GM23338 (cell line): ENCODE results near the gene TBX19. TPM values are rescaled to one million over a fixed set of nuclear protein-coding genes. Genes with fewer than 3 reads are reported as not detected.

Experiments used
- REST ChIP-seq: IDR thresholded peaks from one replicate; pipeline ENCODE4 v1.6.1; 2018; ENCODE audit warnings: antibody characterized with exemption; ENCODE audit not compliant: unreplicated experiment
- polyA plus RNA-seq: library from polyadenylated mRNA; unstranded; fragments of >200 nt; fragmentation: Nextera tagmentation; extraction: Ambion mirVana; gene quantifications from 2 replicates; pipeline ENCODE4 v1.2.1, GENCODE V29; 2016
- small RNA-seq: library from RNA; depleted of rRNA; stranded (forward); fragments of <200 nt; gene quantifications from one replicate; pipeline ENCODE3, GENCODE V24; 2014; ENCODE audit warnings: low replicate concordance
- total RNA-seq: library from RNA; depleted of rRNA; stranded (reverse); fragments of >200 nt; shearing (Covaris generic); gene quantifications from 2 replicates; pipeline ENCODE4 v1.2.3, GENCODE V29; 2014; rRNA removed

TBX19 gene
- total and polyA plus RNA-seq, 2 experiments from 2014 or later: 0.76 to 1.1 TPM

- no peak for TF ChIP-seq REST
These were observed 82.3 kb downstream of the TBX19 start (continued) for GRCh38 chr1:168362991-168363390.

Small RNA genes within 50 kb of the gene (small RNA-seq; reads per million reads assigned to genes)
- not detected for gene RNU6-1310P

Other genes with a start within 250 kb of the TBX19 start
- gene GPR161, start 143.9 kb upstream of the TBX19 start, total RNA-seq: 11.6 and 13.6 TPM in 2 replicates
- 6.7 and 7.9 TPM in 2 replicates for gene GPR161, start 143.9 kb upstream of the TBX19 start, polyA plus RNA-seq
- 15.9 and 17.1 TPM in 2 replicates for gene TIPRL, start 101.9 kb upstream of the TBX19 start, total RNA-seq
- gene TIPRL, start 101.9 kb upstream of the TBX19 start, polyA plus RNA-seq: 32.0 and 32.8 TPM in 2 replicates
- gene SFT2D2, start 54.9 kb upstream of the TBX19 start, total RNA-seq: 27.1 and 27.2 TPM in 2 replicates
- 7.2 and 7.6 TPM in 2 replicates for gene SFT2D2, start 54.9 kb upstream of the TBX19 start, polyA plus RNA-seq